HS-27A (cell line): ENCODE data around the gene ANKS1B.

ENCODE experiments used
- DNase-seq: peaks from one replicate; pipeline ENCODE4 v3.0.0-alpha.2; 2012; ENCODE audit warnings: low read depth, missing footprints

Gene ANKS1B

DNA sequence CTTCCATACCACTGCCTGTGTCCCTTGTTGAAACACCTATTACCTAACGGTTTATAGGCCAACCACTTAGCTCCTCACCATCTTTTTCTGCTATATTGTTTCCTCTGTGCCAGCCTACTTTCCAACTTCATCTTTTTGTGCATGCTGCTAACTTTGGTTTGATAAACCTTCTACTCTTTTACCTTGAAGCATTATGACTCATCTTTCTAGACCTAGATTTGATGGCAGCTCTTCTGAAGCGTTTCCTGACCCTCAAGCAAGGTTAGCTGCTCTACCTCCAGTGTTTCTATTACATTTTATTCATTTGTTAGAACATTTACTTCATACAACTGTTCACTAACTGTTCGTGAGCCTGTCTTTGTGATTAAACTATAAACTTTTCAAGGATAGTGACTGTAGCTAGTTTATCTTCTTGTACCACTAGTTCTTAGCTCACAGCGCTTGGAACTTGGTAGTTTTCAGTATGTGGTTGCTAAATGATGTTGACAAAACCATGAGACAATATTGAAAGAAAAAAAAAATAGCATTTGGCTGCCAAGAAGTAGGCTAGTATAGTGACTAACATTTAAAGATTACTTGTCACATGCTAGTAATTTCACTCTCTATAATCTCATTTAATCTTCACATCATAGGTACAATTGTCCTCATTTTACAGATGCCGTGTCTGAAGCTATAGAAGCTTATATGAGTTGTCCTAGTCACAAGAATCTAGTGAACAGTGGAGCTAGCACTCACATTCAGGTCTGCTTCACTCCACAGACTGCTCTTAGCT is 1260.2 kb downstream of the ANKS1B start:
- no peak for DNase-seq

DNA sequence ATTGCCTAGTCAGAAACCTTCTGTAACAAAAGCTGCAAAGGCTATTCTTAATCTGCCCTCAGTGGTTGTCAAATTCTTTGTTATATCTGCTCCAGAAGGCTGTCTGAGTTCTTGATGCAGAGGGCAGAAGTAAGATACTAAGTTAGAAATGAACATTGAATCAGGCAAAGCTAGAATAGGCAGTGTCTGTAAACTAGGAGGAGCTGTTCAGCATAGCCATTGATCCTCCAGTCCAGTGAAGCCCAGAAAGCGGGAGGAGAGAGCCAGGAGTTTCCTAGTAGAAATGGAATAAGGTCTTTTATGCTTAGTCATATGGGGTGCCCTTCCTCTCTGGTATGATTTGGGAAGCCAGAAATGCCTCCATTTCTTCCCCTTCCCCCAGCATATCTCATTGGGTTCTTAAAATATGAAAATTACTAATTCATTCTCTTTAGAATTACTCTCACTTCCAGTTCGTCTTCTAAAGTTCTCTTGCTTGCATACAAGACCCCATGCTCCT is 1263.5 kb downstream of the ANKS1B start:
- DNase-seq: no peak

DNA sequence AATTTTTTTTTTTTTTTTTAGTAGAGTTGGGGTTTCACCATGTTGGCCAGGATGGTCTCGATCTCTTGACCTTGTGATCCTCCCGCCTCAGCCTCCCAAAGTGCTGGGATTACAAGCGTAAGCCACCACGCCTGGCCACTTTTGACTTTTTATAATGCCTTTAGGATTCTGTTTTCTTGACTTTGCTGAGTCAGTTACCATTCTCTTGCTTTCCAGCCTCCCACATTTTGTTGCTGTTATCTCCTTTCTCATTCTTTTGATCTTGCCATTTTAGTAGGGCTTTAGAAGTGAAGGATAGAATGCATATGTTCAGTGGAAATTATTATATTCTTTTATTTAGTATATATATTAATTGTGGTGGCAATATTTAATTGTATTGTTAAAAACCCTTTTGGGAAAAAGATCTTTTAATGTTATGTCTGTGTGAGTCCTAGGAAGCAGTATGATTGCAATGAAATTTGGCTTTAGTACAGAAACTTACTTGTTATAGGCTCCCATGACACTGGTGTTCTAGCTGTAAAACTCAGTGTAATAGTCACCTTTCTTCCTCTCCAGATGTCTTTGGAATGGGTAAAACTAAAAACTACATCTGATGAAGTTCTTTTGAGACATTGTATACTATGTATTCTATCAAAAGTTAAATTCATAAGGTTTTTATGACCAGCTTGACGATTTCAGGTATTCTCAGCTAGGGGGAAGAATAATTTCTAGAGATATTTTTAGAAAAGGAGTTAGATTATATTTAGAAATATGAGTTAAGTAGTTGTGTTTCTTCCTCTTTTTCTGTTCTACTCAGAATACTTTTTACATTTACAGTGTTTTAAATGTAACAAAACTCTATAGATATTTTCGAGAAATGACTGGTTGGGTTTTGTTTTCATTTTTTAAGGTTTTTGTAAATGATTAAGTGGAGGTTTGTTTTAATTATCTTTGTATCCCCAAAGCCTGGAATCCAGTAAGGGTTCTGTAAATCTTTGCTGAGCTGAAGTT is 1264.9 kb downstream of the ANKS1B start:
- no peak for DNase-seq

DNA sequence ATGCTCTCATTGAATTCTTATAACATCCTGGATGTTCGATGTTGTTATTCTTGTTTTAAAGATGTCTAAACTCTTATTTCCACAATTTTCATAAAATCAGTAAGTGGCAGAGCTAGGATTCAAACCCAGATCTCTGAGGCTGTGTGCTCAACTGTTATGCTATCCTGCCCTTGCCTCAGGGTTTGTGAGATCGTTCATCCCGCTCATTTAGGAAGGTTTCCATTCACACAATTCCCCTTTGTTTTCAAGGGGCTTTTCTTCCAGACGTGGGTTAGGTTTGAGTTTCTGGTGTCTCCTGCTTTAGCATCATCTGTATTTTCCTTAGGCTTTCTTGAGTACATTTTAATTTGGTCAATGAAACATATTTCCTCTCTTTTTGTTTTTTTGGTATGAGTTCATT is 1270.3 kb downstream of the ANKS1B start:
- no peak for DNase-seq

- DNase-seq: no peak
Observed at GRCh38 chr12:98709022-98709421, 1275.7 kb downstream of the ANKS1B start.

GRCh38 chr12:98701166-98701565 is 1283.6 kb downstream of the ANKS1B start:
- no peak for DNase-seq

DNA sequence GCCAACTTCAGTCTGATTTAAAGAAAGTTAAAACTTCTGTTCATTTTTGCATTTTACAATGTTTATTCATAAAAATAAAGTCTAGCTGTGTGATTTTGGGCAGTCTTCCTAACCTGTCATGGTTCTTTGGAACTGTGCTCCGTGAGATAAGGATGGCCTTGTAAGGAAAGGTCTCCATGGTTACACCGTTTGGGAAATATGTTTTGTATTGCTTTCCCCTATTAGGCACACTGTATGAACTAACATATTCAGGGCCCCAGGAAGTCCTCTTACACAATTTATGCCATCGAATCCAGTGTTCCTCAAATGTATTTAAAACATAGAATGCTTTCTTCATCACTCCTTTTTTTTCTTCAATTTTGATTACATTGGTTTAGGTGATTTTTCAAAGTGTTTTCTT is 1285.2 kb downstream of the ANKS1B start:
- DNase-seq: no peak

DNA sequence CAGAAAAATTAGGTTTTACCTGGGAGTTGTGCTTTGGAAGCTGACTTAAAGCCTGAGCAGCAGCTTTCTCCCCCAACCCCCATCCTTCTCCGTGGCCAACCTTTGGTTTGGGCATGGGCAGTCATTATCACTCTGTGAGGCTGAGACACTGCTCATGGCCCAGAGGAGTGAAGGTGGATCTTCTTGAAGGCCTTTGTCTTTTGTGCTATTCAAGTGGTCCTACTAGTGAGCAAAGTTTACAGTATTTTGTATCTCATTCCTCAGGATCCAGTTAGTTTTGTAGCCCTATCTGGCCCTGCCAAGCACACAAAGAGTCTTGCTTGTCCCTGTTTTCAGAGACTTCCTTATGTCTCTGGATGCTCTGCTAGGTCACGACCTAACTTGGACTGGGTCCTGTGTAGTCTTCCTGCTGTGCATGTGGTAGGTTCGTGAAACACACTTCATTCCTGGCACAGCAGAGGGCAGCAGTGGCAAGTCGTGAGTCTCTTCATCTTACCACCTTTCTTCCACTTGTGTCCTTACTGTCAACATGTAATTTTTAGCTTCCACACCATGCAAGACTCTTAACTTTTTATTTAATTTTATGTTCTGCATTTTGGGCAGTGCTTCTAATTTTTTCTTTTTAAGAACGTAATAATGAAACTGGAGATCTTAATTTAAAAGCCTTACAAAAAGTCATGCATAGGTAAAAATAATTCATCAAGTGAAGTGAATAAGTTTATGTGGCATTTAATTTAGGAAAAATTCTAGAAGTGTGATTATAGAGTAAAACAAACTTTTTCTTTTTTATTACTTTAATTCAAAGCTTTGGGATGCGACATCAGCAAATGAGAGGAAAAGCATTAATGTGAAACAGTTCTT is 1285.9 kb downstream of the ANKS1B start:
- no peak for DNase-seq

DNA sequence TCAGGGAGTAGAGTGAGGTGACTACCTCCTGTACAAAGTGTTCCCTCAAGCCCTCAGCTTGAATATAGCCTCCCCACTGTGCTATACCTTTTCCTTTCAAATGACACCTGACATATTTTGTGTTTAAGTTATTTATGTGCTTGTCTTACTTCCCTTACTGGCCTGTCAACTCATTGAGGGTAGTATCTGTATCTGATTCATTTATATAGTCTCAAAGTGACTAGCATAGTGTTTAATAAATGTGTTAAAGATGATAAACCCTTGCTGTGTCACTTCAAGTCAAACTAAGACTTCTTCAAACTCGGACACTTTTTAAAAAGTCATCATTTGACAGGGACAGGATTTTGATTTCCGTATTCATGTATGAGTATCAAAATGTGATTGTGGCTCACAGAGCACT is 1287.5 kb downstream of the ANKS1B start:
- no peak for DNase-seq

DNA sequence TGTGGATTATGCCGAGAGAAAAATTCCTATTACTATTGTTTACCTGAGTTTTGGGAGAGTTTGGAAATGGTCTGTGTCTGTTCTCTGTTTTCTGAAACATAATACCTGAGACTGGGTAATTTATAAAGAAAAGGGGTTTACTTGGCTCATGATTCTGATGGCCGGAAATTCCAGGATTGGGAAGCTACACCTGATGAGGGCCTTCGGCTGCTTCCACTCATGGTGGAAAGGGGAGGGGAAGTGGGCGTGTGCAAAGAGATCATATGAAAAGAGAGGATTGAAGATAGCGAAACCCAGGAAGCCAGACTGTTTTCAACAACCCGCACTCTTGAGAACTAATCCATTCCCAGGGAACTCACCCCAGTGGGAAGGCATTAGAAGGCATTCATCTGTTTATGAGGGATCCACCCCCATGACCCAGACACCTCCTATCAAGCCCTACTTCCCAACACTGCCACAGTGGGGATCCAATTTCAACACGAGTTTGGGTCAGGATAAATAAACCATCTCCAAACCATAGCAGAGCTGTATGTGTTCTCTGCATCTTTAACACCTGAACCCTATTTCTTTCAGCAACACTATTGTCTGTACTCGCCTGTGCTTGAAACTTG is 1288.6 kb downstream of the ANKS1B start:
- DNase-seq: no peak

DNA sequence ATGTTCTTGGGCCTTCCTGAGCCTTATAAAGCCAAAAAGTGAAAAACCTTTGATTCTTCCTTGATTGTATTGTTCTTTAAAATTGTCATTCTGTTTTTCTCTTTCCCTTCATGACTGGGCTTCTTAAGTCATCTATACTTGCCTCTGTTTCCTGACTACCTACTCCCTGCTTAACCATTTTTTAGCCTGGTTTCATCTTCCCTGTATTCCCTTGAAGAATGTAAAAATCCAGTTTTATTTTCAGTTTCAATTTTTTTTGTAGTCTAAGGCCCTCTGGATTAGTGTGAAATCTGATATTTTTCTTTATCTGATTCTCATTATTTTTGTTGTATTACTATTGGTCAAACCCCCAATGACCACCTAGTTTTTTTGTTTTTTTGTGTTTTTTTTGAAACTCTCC is 1293.4 kb downstream of the ANKS1B start:
- DNase-seq: no peak

GRCh38 chr12:98686603-98687002 is 1298.1 kb downstream of the ANKS1B start:
- no peak for DNase-seq
